Measurements from ENCODE around the gene HOXB9. TPM values are rescaled to one million over a fixed set of nuclear protein-coding genes. Genes with fewer than 3 reads are reported as not detected.

The HOXB9 gene
- total and polyA plus RNA-seq, 9 of the 15 experiments (the other 6 are each of a cell fraction or from before 2014, with no cell fraction given), result 3.1 to 196 (median 77.6) TPM

DNA sequence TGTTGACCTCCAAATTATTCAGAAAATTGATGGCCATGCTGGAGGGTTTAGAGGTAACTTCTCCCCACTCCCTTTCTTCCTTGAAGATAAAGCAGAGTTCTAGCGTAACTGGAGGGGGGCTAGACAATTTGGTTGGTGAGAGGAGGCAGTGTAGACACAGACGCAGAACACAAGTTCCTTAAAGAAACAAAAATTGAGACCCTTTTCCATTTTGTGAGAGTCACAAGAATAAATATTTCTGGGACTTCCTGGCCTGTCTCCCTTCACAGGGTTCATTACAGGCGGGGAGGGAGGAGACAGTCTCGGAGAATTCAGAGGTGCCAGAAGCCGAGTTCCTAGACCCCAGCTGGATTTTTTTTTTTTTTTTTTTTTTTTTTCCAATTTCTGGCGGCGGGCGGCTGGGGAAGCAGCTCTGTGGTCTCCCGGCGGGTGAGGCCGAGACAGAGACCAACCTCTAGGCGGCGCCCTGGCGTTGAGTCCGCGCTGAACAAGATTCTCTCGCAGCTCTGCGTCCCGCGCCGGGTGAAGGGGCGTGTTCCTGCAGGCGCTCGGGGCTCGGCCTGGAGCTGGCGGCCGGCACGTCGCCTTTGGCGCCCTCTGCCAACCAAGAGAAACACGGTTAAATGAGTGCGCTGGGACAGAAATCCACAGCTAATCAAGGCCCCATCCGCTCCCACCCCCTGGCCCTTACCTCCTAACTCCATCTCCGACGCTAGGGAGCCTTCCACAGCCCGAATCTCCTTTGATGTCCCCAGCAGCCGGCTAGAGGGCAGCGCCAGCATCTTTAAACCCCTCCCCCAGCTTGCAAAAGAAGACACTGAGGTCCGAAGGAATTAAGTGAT is 10.2 kb upstream of the HOXB9 start (continued):
- TF ChIP-seq, protein P1, sequence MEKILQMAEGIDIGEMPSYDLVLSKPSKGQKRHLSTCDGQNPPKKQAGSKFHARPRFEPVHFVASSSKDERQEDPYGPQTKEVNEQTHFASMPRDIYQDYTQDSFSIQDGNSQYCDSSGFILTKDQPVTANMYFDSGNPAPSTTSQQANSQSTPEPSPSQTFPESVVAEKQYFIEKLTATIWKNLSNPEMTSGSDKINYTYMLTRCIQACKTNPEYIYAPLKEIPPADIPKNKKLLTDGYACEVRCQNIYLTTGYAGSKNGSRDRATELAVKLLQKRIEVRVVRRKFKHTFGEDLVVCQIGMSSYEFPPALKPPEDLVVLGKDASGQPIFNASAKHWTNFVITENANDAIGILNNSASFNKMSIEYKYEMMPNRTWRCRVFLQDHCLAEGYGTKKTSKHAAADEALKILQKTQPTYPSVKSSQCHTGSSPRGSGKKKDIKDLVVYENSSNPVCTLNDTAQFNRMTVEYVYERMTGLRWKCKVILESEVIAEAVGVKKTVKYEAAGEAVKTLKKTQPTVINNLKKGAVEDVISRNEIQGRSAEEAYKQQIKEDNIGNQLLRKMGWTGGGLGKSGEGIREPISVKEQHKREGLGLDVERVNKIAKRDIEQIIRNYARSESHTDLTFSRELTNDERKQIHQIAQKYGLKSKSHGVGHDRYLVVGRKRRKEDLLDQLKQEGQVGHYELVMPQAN (IDR thresholded peaks at IDR 0.05; ENCODE audit: borderline replicate concordance), result no peak
- TF ChIP-seq ARID1B (IDR thresholded peaks at IDR 0.05) (peak; percentile 19; the same call in 1 of the 2 replicates), ZNF311 (CRISPR knock-in tag; IDR thresholded peaks at IDR 0.05) (no peak), ESRRB (CRISPR knock-in tag; IDR thresholded peaks at IDR 0.05; ENCODE audit: borderline replicate concordance) (no peak), POU5F1 (IDR thresholded peaks at IDR 0.05; ENCODE audit: borderline replicate concordance, low read depth, low read length, partially characterized antibody) (no peak), NFATC3 (IDR thresholded peaks at IDR 0.05) (no peak), BCLAF1 (IDR thresholded peaks at IDR 0.05; ENCODE audit: borderline replicate concordance in 1 of 2, control insufficient read depth in 1 of 2, low read depth in 2 of 2, low read length in 1 of 2) (no peak), ZNF146 (CRISPR knock-in tag; IDR thresholded peaks at IDR 0.05; ENCODE audit: unreplicated experiment) (no peak), ZEB2 (IDR thresholded peaks at IDR 0.05) (no peak), CXXC5 (CRISPR knock-in tag; IDR thresholded peaks at IDR 0.05) (peak; percentile 87), ZSCAN29 (IDR thresholded peaks at IDR 0.05) (no peak), NCOA2 (IDR thresholded peaks at IDR 0.05; ENCODE audit: partially characterized antibody in 2 of 2) (no peak), MTF1 (CRISPR knock-in tag; IDR thresholded peaks at IDR 0.05; ENCODE audit: borderline replicate concordance) (no peak), TOE1 (IDR thresholded peaks at IDR 0.05; ENCODE audit: borderline replicate concordance) (no peak), TOE1 (CRISPR knock-in tag; IDR thresholded peaks at IDR 0.05; ENCODE audit: borderline replicate concordance, low read depth) (no peak), FOSL1 (tag; conservative IDR thresholded peaks at IDR 0.05) (0 out of 2 replicates have a peak, but pooled peaks have one; percentile 25)
- TF ChIP-seq, protein P2, sequence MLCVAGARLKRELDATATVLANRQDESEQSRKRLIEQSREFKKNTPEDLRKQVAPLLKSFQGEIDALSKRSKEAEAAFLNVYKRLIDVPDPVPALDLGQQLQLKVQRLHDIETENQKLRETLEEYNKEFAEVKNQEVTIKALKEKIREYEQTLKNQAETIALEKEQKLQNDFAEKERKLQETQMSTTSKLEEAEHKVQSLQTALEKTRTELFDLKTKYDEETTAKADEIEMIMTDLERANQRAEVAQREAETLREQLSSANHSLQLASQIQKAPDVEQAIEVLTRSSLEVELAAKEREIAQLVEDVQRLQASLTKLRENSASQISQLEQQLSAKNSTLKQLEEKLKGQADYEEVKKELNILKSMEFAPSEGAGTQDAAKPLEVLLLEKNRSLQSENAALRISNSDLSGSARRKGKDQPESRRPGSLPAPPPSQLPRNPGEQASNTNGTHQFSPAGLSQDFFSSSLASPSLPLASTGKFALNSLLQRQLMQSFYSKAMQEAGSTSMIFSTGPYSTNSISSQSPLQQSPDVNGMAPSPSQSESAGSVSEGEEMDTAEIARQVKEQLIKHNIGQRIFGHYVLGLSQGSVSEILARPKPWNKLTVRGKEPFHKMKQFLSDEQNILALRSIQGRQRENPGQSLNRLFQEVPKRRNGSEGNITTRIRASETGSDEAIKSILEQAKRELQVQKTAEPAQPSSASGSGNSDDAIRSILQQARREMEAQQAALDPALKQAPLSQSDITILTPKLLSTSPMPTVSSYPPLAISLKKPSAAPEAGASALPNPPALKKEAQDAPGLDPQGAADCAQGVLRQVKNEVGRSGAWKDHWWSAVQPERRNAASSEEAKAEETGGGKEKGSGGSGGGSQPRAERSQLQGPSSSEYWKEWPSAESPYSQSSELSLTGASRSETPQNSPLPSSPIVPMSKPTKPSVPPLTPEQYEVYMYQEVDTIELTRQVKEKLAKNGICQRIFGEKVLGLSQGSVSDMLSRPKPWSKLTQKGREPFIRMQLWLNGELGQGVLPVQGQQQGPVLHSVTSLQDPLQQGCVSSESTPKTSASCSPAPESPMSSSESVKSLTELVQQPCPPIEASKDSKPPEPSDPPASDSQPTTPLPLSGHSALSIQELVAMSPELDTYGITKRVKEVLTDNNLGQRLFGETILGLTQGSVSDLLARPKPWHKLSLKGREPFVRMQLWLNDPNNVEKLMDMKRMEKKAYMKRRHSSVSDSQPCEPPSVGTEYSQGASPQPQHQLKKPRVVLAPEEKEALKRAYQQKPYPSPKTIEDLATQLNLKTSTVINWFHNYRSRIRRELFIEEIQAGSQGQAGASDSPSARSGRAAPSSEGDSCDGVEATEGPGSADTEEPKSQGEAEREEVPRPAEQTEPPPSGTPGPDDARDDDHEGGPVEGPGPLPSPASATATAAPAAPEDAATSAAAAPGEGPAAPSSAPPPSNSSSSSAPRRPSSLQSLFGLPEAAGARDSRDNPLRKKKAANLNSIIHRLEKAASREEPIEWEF (CRISPR knock-in tag; IDR thresholded peaks at IDR 0.05), result no peak

Measured in K562 (cell line).